Pulmonary artery endothelial cell (primary cell): Measurements from ENCODE around the gene MAN2C1. TPM values are rescaled to one million over a fixed set of nuclear protein-coding genes. Genes with fewer than 3 reads are reported as not detected.
"Not testable (repeated sequence)": the region's sequence is repeated elsewhere in the genome, so short reads cannot be mapped to it uniquely, and the experiment has no call there.

Experiments used
- DNase-seq: peaks from one replicate; pipeline ENCODE4 v3.0.0-alpha.2; 2011; ENCODE audit warnings: low read depth, low spot score
- total RNA-seq: library from RNA; depleted of rRNA; stranded (reverse); fragments of >200 nt; gene quantifications from 2 replicates; pipeline ENCODE4 v1.2.3, GENCODE V29; 2014

MAN2C1 gene
- 118 and 136 TPM in 2 replicates for total RNA-seq

GRCh38 chr15:75367913-75368688 is at the start of gene MAN2C1:
Gene MAN2C1, minus strand, starts transcription at chr15:75368607. Its CDS starts 24 bp downstream, at chr15:75368583.
- peak; percentile 72 for DNase-seq

GRCh38 chr15:75416584-75416983 is 48.2 kb upstream of the MAN2C1 start:
- DNase-seq = no peak

- no peak for DNase-seq
Measured at GRCh38 chr15:75410196-75410595, 41.8 kb upstream of the MAN2C1 start.

DNA sequence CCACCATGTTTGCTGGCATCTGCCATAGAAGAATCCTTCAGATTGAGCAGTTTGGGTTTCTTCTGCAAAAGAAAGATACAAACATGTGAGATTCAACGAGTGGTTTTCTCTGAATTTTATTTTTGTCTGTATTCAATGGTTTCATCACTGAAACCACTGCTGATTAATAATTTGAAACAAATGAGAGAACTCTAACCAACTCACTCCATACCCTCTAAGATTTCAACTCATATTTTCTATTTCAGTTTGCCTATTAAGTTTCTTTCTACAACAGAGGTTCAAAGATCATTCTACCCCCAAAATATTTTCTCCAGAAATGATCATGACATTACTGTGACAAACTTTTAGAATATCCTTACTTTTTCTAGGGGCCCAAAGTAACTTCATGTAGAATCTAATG is 38.7 kb upstream of the MAN2C1 start:
- no peak for DNase-seq

GRCh38 chr15:75403892-75404291 is 35.5 kb upstream of the MAN2C1 start:
- DNase-seq = no peak

DNA sequence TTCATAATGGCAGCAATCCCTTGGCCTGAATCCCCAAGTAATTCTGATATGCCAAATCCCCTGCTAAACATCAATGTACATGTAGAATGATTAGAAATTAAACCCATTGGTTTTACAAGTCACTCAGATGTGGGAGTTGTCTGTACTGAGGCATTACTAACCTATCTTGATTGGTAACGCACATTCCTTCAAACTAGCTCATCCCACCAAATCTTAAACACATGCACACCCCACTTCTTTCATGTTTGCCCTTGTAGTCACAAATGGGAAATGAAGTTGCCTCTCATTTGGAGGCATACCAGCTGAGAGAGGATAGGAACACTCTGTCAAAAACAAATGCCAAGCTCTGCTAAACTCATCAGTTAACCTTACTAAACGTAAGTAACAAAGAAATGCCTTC is 29.1 kb upstream of the MAN2C1 start:
- DNase-seq = no peak

DNA sequence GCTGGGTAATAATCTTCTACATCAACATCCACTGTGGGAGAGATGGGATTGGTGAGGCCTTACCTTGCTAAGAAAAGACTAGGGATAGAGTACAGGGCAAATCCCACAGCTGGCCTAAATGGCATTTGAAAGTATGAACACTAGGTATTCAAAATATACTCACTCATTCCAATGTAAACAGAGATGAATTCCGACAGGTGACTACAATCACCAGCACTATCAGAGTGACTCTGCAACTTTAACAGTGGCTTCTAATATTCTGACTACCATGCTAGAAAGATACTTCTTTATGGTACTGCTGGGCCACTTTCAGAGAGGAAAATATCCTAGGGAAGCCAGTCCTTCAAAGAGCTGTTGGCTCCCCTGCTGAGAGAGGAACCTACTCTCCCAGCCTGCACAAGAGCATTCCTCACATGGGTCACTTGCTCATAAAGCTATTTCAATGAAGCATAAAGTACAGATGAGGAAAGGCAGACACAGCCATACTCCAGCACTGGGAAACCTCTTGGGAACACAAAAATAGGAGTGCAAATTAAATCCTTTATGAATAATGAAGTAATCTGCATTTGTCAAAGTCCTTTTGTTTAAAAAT is 21.5 kb upstream of the MAN2C1 start:
- no peak for DNase-seq

- DNase-seq = not testable (repeated sequence)
Measured at GRCh38 chr15:75383986-75384385, 15.6 kb upstream of the MAN2C1 start.

DNA sequence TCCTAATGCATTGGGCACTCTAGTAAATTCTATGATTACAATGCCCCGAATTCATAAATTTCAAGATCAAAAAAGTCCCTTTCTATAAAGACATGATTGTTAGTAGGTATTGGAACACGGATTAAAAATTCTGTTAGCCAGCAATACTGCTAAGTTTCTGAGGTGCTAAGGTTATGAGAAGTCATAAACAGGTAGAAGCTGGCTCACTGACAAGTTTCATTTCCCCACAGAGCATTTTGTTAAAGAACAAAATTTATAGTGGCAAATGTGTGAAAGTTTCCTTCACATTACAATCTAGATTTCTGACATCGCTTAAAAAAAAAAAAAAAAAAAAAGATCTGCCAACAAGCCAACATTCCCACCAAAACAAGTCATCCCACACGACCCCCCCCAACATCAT is 12.4 kb upstream of the MAN2C1 start:
- DNase-seq = no peak

- DNase-seq = no peak
Measured at GRCh38 chr15:75371901-75372688, 3.7 kb upstream of the MAN2C1 start.

DNA sequence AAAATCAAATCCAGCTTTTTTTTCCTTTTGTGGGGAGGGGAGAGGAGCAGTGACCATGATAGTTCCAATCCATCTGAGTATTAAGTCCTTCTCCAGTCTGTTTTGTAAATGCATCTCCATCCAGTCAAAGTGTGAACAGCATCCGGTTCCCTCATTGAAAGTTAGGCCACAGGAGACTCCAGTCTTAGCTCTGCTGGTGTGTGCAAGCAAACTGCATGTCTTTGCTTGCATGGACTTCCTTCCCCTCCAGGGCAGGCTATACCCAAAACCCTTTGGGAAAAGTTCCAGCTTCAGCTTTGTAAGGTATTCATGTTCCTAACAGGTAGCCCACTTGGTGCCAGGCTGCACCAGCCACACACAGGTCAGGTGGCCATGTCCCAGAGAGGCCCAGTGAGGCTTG is 3.1 kb upstream of the MAN2C1 start:
- no peak for DNase-seq

DNA sequence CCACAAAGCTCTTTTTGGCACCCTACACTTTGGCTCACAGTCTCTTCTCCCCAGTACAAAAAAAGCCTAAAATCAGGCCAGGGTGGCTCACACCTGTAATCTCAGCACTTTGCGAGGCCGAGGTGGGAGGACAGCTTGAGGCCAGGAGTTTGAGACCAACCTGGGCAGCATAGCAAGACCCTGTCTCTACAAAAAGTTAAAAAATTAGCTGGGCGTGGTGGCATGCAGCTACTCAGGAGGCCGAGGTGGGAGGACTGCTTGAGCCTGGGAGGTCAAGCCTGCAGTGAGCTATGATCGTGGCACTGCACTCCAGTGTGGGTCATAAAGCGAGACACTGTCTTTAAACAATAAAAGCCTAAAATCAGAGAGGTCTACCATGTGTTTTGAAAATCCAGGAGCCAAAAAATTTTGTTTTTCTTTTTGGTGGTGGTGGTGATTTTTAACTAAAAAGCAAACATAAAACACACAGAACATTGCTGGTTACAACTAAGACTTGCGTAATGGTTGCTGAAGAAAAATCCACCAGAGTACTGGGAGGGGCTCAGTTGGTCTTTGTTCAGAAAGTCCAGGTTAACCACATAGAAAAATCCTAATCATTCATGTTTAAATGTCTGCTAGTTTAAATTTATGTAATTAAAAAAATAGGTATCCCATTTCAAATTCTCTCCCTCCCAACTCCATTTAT is 1.6 kb upstream of the MAN2C1 start:
- DNase-seq = no peak

DNA sequence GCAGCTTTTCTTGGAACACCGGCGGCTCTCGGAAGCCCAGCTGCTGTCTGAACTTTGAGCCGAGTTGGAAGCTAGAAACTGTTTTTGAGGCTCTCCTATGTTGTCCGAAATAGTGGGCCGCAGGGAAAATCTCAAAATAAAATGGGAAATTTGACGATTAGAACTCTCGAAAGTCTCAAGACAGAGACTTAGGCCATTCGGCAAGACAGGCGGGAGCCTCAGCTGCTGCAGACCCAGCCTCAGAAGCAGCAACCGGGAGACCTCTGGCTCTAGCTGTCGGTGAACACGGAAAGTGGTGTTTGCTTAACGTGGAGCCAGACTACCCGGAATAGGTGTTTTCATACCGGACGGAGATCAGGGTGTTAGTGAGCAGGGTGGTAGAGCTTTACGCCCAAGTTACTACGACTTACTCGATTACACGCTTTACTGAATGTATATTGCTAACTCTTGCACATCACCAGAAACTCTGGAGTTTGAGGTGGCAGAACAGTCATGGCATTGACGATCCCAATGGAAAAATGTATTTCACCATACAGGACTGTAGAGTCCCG is 357 bp upstream of the MAN2C1 start:
- no peak for DNase-seq

DNA sequence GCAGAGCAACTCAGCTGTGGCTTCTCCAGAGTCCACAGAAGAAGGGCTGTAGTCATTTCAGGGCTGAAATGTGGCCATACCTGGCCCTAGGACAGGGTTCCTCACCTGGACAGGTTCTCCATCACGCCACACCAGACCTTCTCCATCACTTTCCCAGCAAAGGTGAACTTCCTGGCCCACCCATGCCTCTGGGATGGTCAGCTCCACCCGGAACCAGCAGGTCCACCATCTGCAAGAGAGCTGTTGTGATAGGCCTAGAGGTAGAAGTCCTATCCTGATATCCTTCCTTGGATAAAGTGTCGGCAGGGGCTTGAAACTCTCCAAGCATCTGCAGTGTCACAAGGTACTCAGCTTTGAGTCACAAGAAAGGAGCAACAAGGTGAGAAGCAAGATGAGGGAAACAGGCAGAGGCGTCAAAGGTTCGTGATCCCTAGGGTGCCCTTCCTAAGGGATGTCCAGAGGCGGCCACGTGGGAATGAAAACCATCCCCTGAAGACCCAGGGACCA is 948 bp downstream of the MAN2C1 start:
- DNase-seq = no peak

GRCh38 chr15:75367006-75367405 is 1.4 kb downstream of the MAN2C1 start:
- no peak for DNase-seq

DNA sequence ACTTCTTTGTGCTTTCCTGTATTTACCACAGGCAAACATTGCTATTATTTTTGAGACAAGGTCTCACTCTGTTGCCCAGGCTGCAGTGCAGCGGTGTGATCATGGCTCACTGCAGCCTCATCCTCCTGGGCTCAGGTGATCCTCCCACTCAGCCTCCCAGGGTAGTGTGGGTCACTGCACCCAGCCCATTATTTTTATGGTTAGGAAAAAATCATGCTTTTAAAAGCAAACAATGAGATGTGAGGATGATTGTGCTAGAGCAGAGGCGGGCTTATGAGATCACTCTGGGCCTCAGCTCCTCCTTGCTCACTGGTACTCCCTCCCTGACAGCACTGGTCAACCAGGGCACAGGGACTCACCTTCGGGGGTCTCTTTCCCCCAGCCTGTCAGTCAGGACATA is 2.2 kb downstream of the MAN2C1 start:
- no peak for DNase-seq

DNA sequence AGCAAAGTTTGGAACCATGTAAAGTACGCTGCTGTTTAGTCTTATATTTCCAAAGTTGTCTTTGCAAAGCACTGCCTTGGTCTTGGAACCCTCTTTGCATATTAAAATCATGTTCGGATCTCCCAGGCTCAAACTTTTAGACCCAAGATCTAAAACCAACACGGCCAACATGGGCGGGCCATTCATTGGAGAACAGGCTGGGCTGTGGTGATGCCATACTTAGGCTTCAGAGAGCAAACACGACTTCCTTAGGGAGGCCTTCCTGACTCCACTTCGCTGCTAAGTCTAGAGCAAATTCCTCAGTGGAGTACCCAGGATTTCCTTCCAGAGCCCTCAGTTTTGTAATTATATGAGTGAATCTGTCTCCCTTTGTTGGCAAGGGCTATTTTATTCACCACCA is 3.5 kb downstream of the MAN2C1 start:
- DNase-seq = no peak

DNA sequence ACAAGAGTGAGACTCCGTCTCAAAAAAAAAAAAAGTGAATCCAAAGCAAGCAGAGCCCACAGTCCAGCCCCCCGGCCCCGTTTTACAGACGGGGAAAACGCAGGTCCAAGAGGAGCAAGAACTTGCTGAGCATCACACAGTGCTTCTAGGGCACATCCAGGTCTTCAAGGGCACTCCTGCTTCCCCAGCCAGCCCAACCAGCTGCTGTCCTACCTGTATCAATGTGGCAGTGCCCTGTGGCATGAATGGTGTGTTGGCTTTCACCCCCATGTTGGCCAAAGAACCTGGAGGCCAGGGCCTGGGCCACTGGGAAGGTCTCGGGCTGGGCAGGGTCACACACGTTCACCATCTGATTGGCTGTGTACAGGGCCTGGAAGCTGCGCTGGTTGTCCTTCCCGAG is 4.6 kb downstream of the MAN2C1 start:
- DNase-seq = no peak

GRCh38 chr15:75362642-75363249 is 5.7 kb downstream of the MAN2C1 start:
- DNase-seq = no peak

DNA sequence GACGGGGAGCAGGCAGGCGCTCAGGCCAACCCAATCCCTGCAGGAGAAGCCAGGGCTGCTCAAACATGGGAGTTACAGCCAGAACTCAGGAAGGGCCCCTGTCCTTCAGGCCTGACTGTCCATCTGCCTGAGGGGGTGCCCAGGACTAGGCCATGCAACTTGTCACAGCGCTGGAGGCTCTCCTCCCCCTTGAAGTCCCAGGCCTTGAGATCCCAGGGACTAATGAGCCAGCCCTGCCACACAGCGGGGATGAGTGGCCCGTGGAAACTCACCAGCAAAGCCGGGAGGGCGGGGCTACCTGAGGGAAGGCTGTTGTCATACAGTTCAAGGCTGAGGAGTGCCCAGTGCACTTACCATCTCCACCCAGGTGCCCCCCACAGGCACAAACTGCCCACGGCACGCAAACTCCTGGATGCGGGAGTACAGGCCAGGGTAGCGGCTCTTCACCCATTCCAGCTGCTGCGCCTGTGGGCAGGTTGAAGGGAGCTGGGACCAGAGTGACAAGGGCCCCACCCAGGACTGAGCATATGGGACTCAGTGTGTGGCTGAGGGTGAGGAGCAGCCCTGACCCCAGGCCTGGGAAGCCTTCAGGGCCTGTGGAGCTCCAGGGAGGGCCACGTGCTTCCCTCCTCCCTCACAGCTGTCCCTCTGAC is 6.3 kb downstream of the MAN2C1 start:
- no peak for DNase-seq
